Measurements from ENCODE around the gene MTHFD2.
A peak's percentile ranks its signal among the peaks of the same experiment; 100 is the strongest.
"Not testable (repeated sequence)": the region's sequence is repeated elsewhere in the genome, so short reads cannot be mapped to it uniquely, and the experiment has no call there.

Gene MTHFD2

DNA sequence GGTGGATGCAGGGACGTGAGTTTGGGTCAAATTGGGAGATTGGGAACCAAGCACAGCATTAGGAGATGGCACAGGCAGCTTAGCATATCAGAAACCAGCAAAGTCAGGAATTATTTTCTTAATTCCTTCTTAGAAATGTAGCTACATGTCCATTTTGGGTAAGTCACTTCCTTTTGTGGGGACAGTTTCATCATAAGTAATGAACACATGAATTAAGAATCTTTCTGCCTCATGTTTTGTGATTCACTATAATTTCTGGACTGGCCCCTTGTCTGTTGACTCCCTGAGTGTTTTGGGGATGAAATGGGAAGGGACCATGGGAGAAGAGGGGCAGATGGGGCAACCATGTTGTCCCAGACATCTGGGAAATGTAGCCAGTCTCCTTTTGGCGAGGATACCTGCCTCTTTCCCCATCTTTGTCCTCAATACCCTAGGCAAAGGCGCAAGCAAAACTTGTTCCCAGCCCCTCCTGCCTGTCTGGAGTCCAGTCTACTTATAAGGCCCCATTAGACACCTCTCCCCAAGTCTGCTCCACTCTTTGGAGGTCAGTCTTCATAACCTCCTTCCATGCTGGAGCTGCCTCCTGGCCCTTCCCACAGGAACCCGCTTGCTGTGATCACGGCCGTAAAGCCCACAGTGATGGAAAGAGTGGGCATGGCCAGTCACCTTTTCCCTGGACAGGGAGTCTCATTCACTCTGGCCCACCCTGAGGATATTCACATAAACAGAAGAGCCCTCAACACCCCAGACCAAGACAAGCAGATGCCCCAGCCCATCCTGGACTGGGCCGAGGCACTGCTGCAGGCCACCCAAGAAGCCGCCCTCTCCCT is 25.7 kb downstream of the MTHFD2 start:
- DNase-seq (ENCODE audit: insufficient read length, low spot score) (no peak), FAIRE-seq (no peak)
- TF ChIP-seq TAF1 (IDR thresholded peaks at IDR 0.05; ENCODE audit: low read depth, low read length), result no peak
- TF ChIP-seq POLR2AphosphoS5 (IDR thresholded peaks at IDR 0.05; ENCODE audit: low read depth, low read length), result 0 out of 2 replicates have a peak, but pooled peaks have one; percentile 43

DNA sequence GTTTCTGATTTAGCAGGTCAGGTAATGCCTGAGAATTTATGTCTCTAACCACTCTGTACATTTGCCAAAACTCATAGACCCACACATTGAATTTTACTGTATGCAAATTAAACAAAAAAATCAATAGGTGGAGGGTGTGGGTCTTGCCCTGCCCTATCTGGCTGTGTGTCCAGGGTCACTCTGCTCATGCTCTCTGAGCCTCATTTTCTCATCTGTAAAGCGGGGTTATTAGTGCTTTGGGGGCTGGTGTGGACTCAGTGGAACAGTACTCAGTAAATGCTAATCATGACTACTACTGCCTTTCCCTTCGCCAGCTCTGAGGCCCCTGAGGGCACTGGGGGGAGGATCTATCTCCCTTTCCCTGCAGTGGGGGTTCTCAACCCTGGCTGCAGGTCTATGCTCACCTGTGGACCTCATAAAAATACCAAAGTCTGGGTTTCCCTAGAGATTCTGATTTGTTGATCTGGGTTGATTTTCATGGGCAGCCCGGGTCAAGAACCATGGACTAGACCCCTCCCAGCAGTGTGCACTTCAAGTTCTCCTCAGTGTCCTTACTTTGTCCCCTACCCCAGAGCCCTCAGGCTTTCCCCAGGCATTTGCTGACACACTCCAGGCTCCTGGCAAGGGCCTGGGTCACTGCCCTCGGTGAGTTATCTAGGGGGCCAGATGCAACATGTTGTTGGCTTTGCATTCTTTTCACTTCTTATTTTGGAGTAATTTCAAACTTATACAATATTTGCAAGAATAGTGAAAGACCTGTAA is 27.5 kb downstream of the MTHFD2 start:
- TF ChIP-seq PAX5 (IDR thresholded peaks at IDR 0.05; ENCODE audit: insufficient read depth, low read length, severe bottlenecking), result no peak
- TF ChIP-seq TAF1 (IDR thresholded peaks at IDR 0.05; ENCODE audit: low read depth, low read length), result no peak
- DNase-seq (ENCODE audit: insufficient read length, low spot score) (no peak), FAIRE-seq (no peak)

DNA sequence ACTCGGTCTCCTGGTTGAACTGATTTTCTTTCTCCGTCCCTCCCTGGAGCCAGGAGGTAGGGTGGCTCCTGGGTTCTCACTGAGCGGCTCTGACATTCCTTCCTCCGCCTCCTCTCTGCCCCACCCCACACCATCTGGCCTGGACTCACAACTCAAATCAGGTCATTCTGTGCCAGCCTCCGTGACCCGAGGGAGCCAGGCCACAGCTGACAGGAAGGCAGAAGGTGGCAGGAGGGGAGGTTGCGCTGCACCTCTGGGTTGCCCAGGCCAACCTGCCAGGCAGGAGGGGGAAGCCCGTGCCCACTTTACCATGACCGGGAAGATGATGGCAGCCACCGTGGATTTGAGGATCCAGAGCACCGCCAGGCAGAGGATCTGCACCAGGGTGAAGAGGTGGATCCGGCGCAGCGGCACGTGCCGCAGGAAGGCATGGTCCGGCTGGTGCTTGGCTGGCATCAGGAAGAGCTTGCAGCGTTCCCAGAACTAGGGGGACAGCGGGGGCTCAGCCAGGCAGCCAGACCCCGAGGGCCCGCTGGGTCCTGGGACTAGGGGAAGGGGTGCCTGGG is 28.3 kb downstream of the MTHFD2 start:
- DNase-seq (ENCODE audit: insufficient read length, low spot score) (no peak), FAIRE-seq (no peak)
- TF ChIP-seq POU2F2 (IDR thresholded peaks at IDR 0.05; ENCODE audit: low read depth, low read length), result no peak

DNA sequence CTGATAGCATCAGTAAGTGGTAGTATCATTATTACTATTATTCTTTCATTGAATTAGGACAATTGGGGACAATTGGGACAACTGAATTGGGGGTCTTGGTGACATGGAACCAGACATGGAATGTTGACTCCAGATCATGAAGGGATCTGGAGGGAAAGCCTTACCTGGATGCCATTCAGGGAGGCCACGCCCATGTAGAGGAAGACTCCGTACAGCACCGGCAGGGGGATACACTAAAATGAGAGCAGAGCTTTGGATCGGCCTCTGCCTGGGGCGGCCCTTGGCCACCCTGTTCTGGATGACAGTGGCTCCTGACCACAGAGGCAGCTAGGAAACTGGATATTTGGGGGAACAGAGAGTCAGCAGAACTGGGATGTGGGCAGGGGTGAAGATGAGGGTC is 29.2 kb downstream of the MTHFD2 start:
- DNase-seq (ENCODE audit: insufficient read length, low spot score) (no peak), FAIRE-seq (no peak)
- TF ChIP-seq PAX5 (IDR thresholded peaks at IDR 0.05; ENCODE audit: insufficient read depth, low read length, severe bottlenecking), result no peak
- no peak for TF ChIP-seq POU2F2 (IDR thresholded peaks at IDR 0.05; ENCODE audit: low read depth, low read length)
- TF ChIP-seq SPI1 (IDR thresholded peaks at IDR 0.05; ENCODE audit: low read depth, low read length), result no peak
- no peak for TF ChIP-seq POLR2AphosphoS5 (IDR thresholded peaks at IDR 0.05; ENCODE audit: low read depth, low read length)
- no peak for TF ChIP-seq TAF1 (IDR thresholded peaks at IDR 0.05; ENCODE audit: low read depth, low read length)
- TF ChIP-seq POLR2A (IDR thresholded peaks at IDR 0.05; ENCODE audit: low read depth, low read length), result no peak

DNA sequence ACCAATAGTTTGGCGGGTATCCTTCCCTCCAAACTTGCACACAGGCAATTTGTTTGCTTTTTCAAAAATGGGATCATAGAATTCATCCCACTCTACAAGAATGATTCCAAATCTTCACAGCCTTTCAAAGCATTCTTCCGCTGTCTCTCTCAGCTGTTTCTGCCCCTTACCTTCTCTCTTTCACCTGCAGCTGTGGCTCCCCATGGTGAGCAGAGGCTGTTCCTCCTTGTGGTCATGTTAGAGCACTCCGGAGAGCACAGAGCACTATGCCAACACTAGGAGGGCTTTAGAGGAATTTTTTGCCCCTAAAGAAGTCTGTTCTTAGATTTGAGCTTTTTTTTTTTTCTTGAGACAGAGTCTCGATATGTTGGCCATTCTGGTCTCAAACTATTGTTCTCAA is 30.4 kb downstream of the MTHFD2 start:
- no peak for FAIRE-seq
- DNase-seq (ENCODE audit: insufficient read length, low spot score), result no peak

DNA sequence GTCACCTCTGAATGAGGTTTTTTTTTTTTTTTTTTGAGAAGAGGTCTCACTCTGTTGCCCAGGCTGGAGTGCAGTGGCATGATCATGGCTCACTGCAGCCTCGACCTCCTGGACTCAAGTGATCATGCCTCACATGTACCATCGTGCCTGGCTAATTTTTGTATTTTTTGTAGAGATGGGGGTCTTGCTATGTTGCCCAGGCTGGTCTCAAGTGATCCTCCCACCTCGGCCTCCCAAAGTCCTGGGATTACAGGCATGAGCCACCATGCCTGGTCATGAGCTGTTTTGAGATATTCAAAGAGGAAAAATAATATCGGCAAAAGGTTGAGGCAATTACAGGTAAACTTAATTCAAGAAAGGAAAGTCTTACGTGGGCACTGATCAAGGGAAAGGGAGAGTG is 31.4 kb downstream of the MTHFD2 start:
- FAIRE-seq; DNase-seq (ENCODE audit: insufficient read length, low spot score): not testable (repeated sequence)

More for the DNA sequence above, 30.4 kb downstream of the MTHFD2 start:
- TF ChIP-seq TAF1 (IDR thresholded peaks at IDR 0.05; ENCODE audit: low read depth, low read length) (no peak), POLR2AphosphoS5 (IDR thresholded peaks at IDR 0.05; ENCODE audit: low read depth, low read length) (no peak), POLR2A (IDR thresholded peaks at IDR 0.05; ENCODE audit: low read depth, low read length) (no peak), PAX5 (IDR thresholded peaks at IDR 0.05; ENCODE audit: insufficient read depth, low read length, severe bottlenecking) (no peak), POU2F2 (IDR thresholded peaks at IDR 0.05; ENCODE audit: low read depth, low read length) (no peak), SPI1 (IDR thresholded peaks at IDR 0.05; ENCODE audit: low read depth, low read length) (no peak)

DNA sequence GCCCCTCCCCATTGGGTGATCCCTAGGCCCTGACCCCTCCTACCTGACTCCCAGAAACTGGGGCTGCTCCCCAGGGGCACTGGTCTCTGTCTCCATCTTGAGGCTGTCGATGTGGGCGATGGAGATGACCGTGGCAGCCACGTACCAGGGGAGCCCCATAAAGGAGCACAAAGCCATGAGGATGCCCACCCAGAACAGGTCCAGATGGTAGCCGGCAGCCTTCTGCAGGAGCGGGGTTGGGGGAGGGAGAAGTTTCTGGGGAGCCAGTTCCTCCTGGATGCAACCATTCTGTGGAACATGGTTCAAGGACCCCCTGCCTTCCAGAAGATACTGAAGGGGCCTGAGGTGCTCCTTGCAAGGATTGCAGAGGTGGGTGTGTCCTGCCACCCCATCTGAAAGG is 34.0 kb downstream of the MTHFD2 start:
- FAIRE-seq (no peak), DNase-seq (ENCODE audit: insufficient read length, low spot score) (no peak)
- TF ChIP-seq POLR2AphosphoS5 (IDR thresholded peaks at IDR 0.05; ENCODE audit: low read depth, low read length) (no peak), POU2F2 (IDR thresholded peaks at IDR 0.05; ENCODE audit: low read depth, low read length) (no peak), PAX5 (IDR thresholded peaks at IDR 0.05; ENCODE audit: insufficient read depth, low read length, severe bottlenecking) (no peak), SPI1 (IDR thresholded peaks at IDR 0.05; ENCODE audit: low read depth, low read length) (no peak), POLR2A (IDR thresholded peaks at IDR 0.05; ENCODE audit: low read depth, low read length) (no peak), TAF1 (IDR thresholded peaks at IDR 0.05; ENCODE audit: low read depth, low read length) (no peak)

DNA sequence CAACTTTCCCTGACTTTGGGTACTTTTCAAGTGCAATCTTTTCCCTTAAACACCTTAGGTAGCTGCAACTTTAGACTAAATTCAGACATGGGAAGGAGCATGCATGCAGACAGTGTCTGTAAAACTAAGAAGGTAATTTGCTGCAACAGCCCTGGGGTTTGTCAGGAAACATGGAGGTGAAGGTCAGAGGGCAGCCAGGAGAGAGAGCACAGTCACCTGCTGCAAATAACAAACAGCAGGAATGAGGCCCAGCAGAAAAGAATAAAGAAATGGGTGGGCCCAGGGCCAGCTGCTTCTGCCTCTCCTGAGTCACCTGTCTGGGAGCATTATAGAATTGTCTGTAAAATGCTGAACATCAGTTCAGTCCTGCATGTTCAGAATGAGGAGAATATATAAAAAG is 35.2 kb downstream of the MTHFD2 start:
- no peak for FAIRE-seq
- no peak for TF ChIP-seq SPI1 (IDR thresholded peaks at IDR 0.05; ENCODE audit: low read depth, low read length)
- no peak for TF ChIP-seq POLR2AphosphoS5 (IDR thresholded peaks at IDR 0.05; ENCODE audit: low read depth, low read length)
- TF ChIP-seq PAX5 (IDR thresholded peaks at IDR 0.05; ENCODE audit: insufficient read depth, low read length, severe bottlenecking), result no peak
- TF ChIP-seq TAF1 (IDR thresholded peaks at IDR 0.05; ENCODE audit: low read depth, low read length), result no peak
- no peak for TF ChIP-seq POLR2A (IDR thresholded peaks at IDR 0.05; ENCODE audit: low read depth, low read length)
- TF ChIP-seq POU2F2 (IDR thresholded peaks at IDR 0.05; ENCODE audit: low read depth, low read length), result no peak
- DNase-seq (ENCODE audit: insufficient read length, low spot score), result no peak

DNA sequence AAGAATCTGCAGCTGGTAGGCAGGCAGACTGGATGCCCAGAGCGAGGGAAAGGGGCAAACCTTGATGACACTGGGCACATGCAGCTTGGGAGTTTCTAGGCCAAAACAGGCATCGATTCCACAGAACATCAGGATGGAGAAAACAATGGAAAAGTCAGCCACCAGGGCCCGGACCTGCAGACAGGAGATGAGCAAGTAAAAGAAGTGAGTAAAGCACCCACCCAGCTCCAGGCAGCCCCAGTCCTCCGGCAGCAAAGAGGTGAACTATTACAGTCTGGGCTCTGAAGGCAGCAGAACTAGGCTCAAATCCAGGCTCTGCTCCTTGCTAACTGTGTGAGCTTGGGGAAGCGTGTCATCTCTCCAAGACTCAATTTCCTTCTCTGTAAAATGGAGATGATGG is 36.6 kb downstream of the MTHFD2 start:
- FAIRE-seq (no peak), DNase-seq (ENCODE audit: insufficient read length, low spot score) (no peak)
- TF ChIP-seq POLR2A (IDR thresholded peaks at IDR 0.05; ENCODE audit: low read depth, low read length) (no peak), SPI1 (IDR thresholded peaks at IDR 0.05; ENCODE audit: low read depth, low read length) (no peak), POU2F2 (IDR thresholded peaks at IDR 0.05; ENCODE audit: low read depth, low read length) (no peak), PAX5 (IDR thresholded peaks at IDR 0.05; ENCODE audit: insufficient read depth, low read length, severe bottlenecking) (no peak), TAF1 (IDR thresholded peaks at IDR 0.05; ENCODE audit: low read depth, low read length) (no peak), POLR2AphosphoS5 (IDR thresholded peaks at IDR 0.05; ENCODE audit: low read depth, low read length) (no peak)

DNA sequence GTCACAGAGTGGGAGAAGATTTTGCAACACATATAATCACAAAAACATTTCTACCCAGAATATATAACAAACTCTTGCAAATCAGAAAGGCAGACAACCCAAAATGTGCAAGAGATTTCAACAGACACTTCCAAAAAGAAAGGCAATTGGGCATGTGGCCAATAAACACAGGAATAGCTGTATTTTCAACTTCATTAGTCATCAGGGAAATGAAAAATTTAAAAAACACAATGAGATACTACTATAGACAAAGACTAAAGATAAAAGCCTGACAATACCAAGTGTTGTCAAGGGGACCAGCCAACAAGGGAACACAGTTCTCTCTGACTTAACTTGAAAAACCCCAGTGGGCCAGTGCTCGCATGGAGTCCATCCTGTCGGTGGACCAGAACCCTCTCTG is 40.5 kb downstream of the MTHFD2 start:
- TF ChIP-seq POLR2A (IDR thresholded peaks at IDR 0.05; ENCODE audit: low read depth, low read length) (no peak), PAX5 (IDR thresholded peaks at IDR 0.05; ENCODE audit: insufficient read depth, low read length, severe bottlenecking) (no peak), SPI1 (IDR thresholded peaks at IDR 0.05; ENCODE audit: low read depth, low read length) (no peak), POU2F2 (IDR thresholded peaks at IDR 0.05; ENCODE audit: low read depth, low read length) (no peak), TAF1 (IDR thresholded peaks at IDR 0.05; ENCODE audit: low read depth, low read length) (no peak), POLR2AphosphoS5 (IDR thresholded peaks at IDR 0.05; ENCODE audit: low read depth, low read length) (no peak)
- DNase-seq (ENCODE audit: insufficient read length, low spot score) (no peak), FAIRE-seq (no peak)
